Effector memory CD4-positive, alpha-beta T cell (primary cell): Measurements from ENCODE around the gene ROR2.

Experiments
- DNase-seq, 3 donors: peaks; one replicate each; pipeline ENCODE4 v3.0.0-alpha.2; 2020
- H3K27ac ChIP-seq: 2 replicates; pipeline ENCODE4 v1.7.0; 2013; ENCODE audit warnings: mild to moderate bottlenecking, low read length, moderate library complexity; ENCODE audit not compliant: insufficient read depth, poor library complexity, severe bottlenecking
- H3K27me3 ChIP-seq: replicated peaks from 2 replicates; pipeline ENCODE4 v1.7.0; 2013; ENCODE audit warnings: mild to moderate bottlenecking, low read length; ENCODE audit not compliant: insufficient read depth, control insufficient read depth, poor library complexity, severe bottlenecking
- H3K36me3 ChIP-seq: 2 replicates; pipeline ENCODE4 v1.7.0; 2013; ENCODE audit warnings: mild to moderate bottlenecking, low read length, moderate library complexity; ENCODE audit not compliant: control insufficient read depth, insufficient read depth
- H3K4me1 ChIP-seq: 2 replicates; pipeline ENCODE4 v1.7.0; 2013; ENCODE audit warnings: low read length, mild to moderate bottlenecking; ENCODE audit not compliant: control insufficient read depth, insufficient read depth, poor library complexity, severe bottlenecking
- H3K4me3 ChIP-seq: 2 replicates; pipeline ENCODE4 v1.7.0; 2013; ENCODE audit warnings: low read length, low read depth, mild to moderate bottlenecking; ENCODE audit not compliant: insufficient read depth, poor library complexity, severe bottlenecking
- H3K9me3 ChIP-seq: 2 replicates; pipeline ENCODE4 v1.7.0; 2013; ENCODE audit warnings: mild to moderate bottlenecking, low read length, moderate library complexity; ENCODE audit not compliant: control insufficient read depth

Gene ROR2

GRCh38 chr9:91758491-91758981 is 191.5 kb downstream of the ROR2 start:
- H3K36me3 ChIP-seq = no peaks in the 10 kb centered on the region
- no peaks in the 10 kb centered on the region for H3K4me1 ChIP-seq
- DNase-seq = no peak
- no peaks in the 10 kb centered on the region for H3K9me3 ChIP-seq
- no peak overlapping the region for H3K4me3 ChIP-seq
- H3K27me3 ChIP-seq = no peaks in the 10 kb centered on the region
- H3K27ac ChIP-seq = no peak overlapping the region

- H3K9me3 ChIP-seq = no peaks in the 10 kb centered on the region
- no peak overlapping the region for H3K27ac ChIP-seq
- no peaks in the 10 kb centered on the region for H3K36me3 ChIP-seq
- no peaks in the 10 kb centered on the region for H3K4me1 ChIP-seq
- DNase-seq = no peak
- H3K4me3 ChIP-seq = no peak overlapping the region
- H3K27me3 ChIP-seq = no peaks in the 10 kb centered on the region
Observed at GRCh38 chr9:91757782-91758181, 192.2 kb downstream of the ROR2 start.

- Histone ChIP-seq H3K27me3 (no peaks in the 10 kb centered on the region), H3K36me3 (no peaks in the 10 kb centered on the region), H3K27ac (no peak overlapping the region), H3K9me3 (no peaks in the 10 kb centered on the region), H3K4me1 (no peaks in the 10 kb centered on the region), H3K4me3 (no peak overlapping the region)
- DNase-seq = no peak
Observed at GRCh38 chr9:91756510-91756780, 193.6 kb downstream of the ROR2 start.

GRCh38 chr9:91755761-91756509 is 194.1 kb downstream of the ROR2 start:
- H3K9me3 ChIP-seq = no peaks in the 10 kb centered on the region
- no peak overlapping the region for H3K4me3 ChIP-seq
- no peaks in the 10 kb centered on the region for H3K27me3 ChIP-seq
- H3K4me1 ChIP-seq = no peaks in the 10 kb centered on the region
- H3K27ac ChIP-seq = no peak overlapping the region
- DNase-seq = no peak
- no peaks in the 10 kb centered on the region for H3K36me3 ChIP-seq

- no peaks in the 10 kb centered on the region for H3K36me3 ChIP-seq
- DNase-seq = no peak
- no peak overlapping the region for H3K4me3 ChIP-seq
- no peak overlapping the region for H3K27ac ChIP-seq
- no peaks in the 10 kb centered on the region for H3K27me3 ChIP-seq
- no peaks in the 10 kb centered on the region for H3K4me1 ChIP-seq
- no peaks in the 10 kb centered on the region for H3K9me3 ChIP-seq
Observed at GRCh38 chr9:91753711-91754110, 196.3 kb downstream of the ROR2 start.

- H3K27me3 ChIP-seq = no peaks in the 10 kb centered on the region
- H3K4me3 ChIP-seq = no peak overlapping the region
- DNase-seq = no peak
- no peaks in the 10 kb centered on the region for H3K36me3 ChIP-seq
- H3K9me3 ChIP-seq = no peaks in the 10 kb centered on the region
- H3K4me1 ChIP-seq = no peaks in the 10 kb centered on the region
- H3K27ac ChIP-seq = no peak overlapping the region
Observed at GRCh38 chr9:91751922-91752321, 198.1 kb downstream of the ROR2 start.

- Histone ChIP-seq H3K4me3 (no peak overlapping the region), H3K36me3 (no peaks in the 10 kb centered on the region), H3K27ac (no peak overlapping the region), H3K4me1 (no peaks in the 10 kb centered on the region), H3K27me3 (no peaks in the 10 kb centered on the region), H3K9me3 (no peaks in the 10 kb centered on the region)
- DNase-seq = no peak
Observed at GRCh38 chr9:91750343-91750742, 199.7 kb downstream of the ROR2 start.

- H3K4me1 ChIP-seq = no peaks in the 10 kb centered on the region
- H3K27me3 ChIP-seq = no peaks in the 10 kb centered on the region
- no peaks in the 10 kb centered on the region for H3K36me3 ChIP-seq
- no peak for DNase-seq
- no peaks in the 10 kb centered on the region for H3K9me3 ChIP-seq
- no peak overlapping the region for H3K4me3 ChIP-seq
- no peak overlapping the region for H3K27ac ChIP-seq
Observed at GRCh38 chr9:91746904-91747303, 203.1 kb downstream of the ROR2 start.

- no peak for DNase-seq
- Histone ChIP-seq H3K4me3 (no peak overlapping the region), H3K27me3 (no peaks in the 10 kb centered on the region), H3K4me1 (no peaks in the 10 kb centered on the region), H3K36me3 (no peaks in the 10 kb centered on the region), H3K9me3 (no peaks in the 10 kb centered on the region), H3K27ac (no peak overlapping the region)
Observed at GRCh38 chr9:91746357-91746756, 203.7 kb downstream of the ROR2 start.

- Histone ChIP-seq H3K9me3 (no peaks in the 10 kb centered on the region), H3K27me3 (no peaks in the 10 kb centered on the region), H3K4me3 (no peak overlapping the region), H3K36me3 (no peaks in the 10 kb centered on the region), H3K4me1 (no peaks in the 10 kb centered on the region), H3K27ac (no peak overlapping the region)
- no peak for DNase-seq
Observed at GRCh38 chr9:91744114-91744513, 205.9 kb downstream of the ROR2 start.
